ENCODE measurements around the gene GFPT2. TPM values are rescaled to one million over a fixed set of nuclear protein-coding genes. Genes with fewer than 3 reads are reported as not detected.

The GFPT2 gene
- total and polyA plus RNA-seq, 10 of the 15 experiments (the other 5 are each of a cell fraction or from before 2014, with no cell fraction given): 0.05 to 0.33 (median 0.11) TPM; not detected in 4

- ChIA-PET SMC1A (ENCODE audit: uncharacterized antibody, unreplicated experiment) (no interaction called here), POLR2A (no interaction called here), RAD21 (ENCODE audit: unreplicated experiment) (no interaction called here), CTCF (no interaction called here)
- peaks cover 0 to 7% of the 10 kb centered on the region in 2 experiments; a peak in 2 of 4 replicates for H3K27me3 ChIP-seq (replicated peaks in 1 of 2; ENCODE audit: control insufficient read depth in 2 of 2, insufficient read depth in 2 of 2, low read length in 1 of 2)
- H3K27ac ChIP-seq (ENCODE audit: control insufficient read depth, insufficient read depth): no peak overlapping the region
- no peak overlapping the region for H2AFZ ChIP-seq (ENCODE audit: control insufficient read depth, low read depth, low read length)
- H4K20me1 ChIP-seq (ENCODE audit: control insufficient read depth, insufficient read depth): no peaks in the 10 kb centered on the region
- H3K9me3 ChIP-seq (replicated peaks; ENCODE audit: control insufficient read depth, insufficient read depth, low read length): no peaks in the 10 kb centered on the region
- no TSS peak for BruUV-seq (replicated peaks)
- DNase-seq (ENCODE audit: low read depth, low spot score): no peak
- TF ChIP-seq ZNF384 (IDR thresholded peaks at IDR 0.05; ENCODE audit: borderline replicate concordance, low read depth, low read length) (no peak), KAT2A (conservative IDR thresholded peaks at IDR 0.05; ENCODE audit: control insufficient read depth, low read depth, low read length) (no peak), ZBED1 (IDR thresholded peaks at IDR 0.05; ENCODE audit: borderline replicate concordance) (no peak), FOXM1 (IDR thresholded peaks at IDR 0.05; ENCODE audit: low read depth, low read length) (no peak), ATF2 (IDR thresholded peaks at IDR 0.05; ENCODE audit: low read length) (no peak), HDAC2 (IDR thresholded peaks at IDR 0.05) (no peak), ZSCAN29 (IDR thresholded peaks at IDR 0.05) (no peak), GABPA (IDR thresholded peaks at IDR 0.05; ENCODE audit: low read depth) (no peak), BMI1 (IDR thresholded peaks at IDR 0.05; ENCODE audit: borderline replicate concordance) (no peak), SREBF1 (IDR thresholded peaks at IDR 0.05; ENCODE audit: low read length) (no peak), NR2C1 (IDR thresholded peaks at IDR 0.05) (no peak), RELB (IDR thresholded peaks at IDR 0.05; ENCODE audit: low read depth) (no peak), ZBTB11 (CRISPR knock-in tag; IDR thresholded peaks at IDR 0.05) (no peak), NFYB (IDR thresholded peaks at IDR 0.05; ENCODE audit: insufficient read depth, low read depth, low read length) (no peak), JUND (IDR thresholded peaks at IDR 0.05; ENCODE audit: low read depth, low read length) (no peak), NR2C2 (IDR thresholded peaks at IDR 0.05; ENCODE audit: borderline replicate concordance, control insufficient read depth, insufficient read length, low read depth) (no peak), MEF2B (IDR thresholded peaks at IDR 0.05; ENCODE audit: partially characterized antibody, poor library complexity, severe bottlenecking) (no peak)
- ATAC-seq: no peak
- H3K79me2 ChIP-seq (ENCODE audit: control insufficient read depth, insufficient read depth, low read length): no peaks in the 10 kb centered on the region
- 22% methylated on average over 7 of the region's 10 CpGs for WGBS (ENCODE audit: insufficient coverage, insufficient replicate concordance, low lambda C conversion rate, missing lambda C conversion rate)
- FAIRE-seq: no peak
- H3K4me2 ChIP-seq (ENCODE audit: control insufficient read depth, insufficient read depth): no peak overlapping the region
- intact Hi-C loops (cut with micrococcal nuclease; ENCODE audit: unreplicated experiment) (no loop called here), in situ Hi-C loops (cut with MboI) (no loop called here)
- H3K36me3 ChIP-seq (ENCODE audit: control insufficient read depth in 2 of 2, insufficient read depth in 2 of 2, low read length in 1 of 2): no peaks in the 10 kb centered on the region
- no peak overlapping the region for H3K9ac ChIP-seq (ENCODE audit: control insufficient read depth, insufficient read depth, low read length)
- no peak overlapping the region for H3K4me3 ChIP-seq
- no peaks in the 10 kb centered on the region for H3K4me1 ChIP-seq (ENCODE audit: control insufficient read depth, insufficient read depth, low read length)
Measured at GRCh38 chr5:180347702-180348101, 5.4 kb downstream of the GFPT2 start.

Data from GM12878 (cell line).